Measurements from ENCODE around the gene LACTB.

The LACTB gene

DNA sequence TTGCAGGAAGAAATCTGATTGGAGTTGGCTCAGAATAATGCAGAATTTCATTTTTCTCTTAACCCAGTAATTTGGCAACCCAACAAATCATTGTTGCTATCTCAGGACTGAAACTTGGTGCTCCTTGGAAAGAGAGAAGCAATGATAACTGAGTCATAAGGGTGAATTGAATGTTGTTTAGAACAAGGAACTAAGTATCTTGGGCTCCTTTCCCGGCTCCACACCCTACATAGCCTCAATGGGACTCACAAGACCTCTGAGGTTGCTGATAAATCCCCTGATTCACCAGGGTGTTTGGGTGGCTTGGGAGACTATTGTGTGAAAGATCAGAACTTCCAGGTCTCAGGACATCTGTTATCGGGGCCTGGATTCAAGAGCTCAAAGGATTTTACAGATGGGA is 60.0 kb downstream of the LACTB start:
- no peak for DNase-seq

DNA sequence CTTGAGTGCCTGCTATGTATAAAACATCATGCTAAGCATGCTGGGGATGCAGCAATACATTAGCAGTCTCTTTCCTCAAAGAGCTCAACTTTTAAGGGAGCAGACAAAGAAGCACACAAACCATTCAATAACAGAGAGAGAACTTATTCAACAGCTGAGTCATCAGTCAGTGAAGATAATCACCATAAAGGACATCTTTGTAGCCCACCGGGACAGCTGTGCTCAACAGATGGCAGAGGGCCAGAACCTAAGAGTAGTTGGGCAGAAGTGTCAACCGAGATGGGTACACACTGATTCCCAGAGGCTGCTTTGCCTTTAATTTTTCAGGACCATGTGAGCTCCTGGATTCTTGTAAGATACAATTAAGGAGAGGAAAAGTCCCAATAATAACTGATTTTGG is 63.5 kb downstream of the LACTB start:
- DNase-seq, result no peak

- no peak for DNase-seq
These were observed 64.4 kb downstream of the LACTB start for GRCh38 chr15:63186065-63186464.

DNA sequence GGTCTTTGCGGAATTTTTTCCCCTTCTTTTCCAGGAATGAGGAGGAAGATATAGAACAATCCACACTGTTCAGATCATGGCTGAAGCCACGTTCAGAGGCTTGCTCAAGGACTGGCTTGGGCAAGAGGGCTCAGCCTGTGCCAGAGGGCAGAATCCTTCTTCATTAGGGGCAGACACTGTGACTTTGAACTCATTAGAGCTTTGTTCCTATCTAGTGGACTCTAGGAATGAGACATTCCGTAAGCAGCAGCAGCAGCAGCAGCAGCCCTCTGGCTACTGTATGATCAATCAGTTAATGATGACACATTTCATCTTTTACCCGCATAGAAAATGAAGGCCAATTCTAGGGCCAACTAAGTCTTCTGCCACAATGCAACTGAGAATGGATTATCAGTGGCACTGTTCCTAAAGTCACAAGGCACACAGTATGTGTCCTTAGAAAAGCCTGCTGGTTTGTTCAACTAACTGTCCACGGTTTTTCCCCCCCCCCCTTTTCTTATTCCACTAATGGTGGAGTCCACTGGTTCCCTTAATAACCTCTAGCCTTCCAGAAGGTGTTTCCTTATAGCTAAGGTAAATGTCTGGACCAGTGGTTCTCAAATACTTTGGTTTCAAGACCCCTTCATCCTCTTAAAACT is 66.0 kb downstream of the LACTB start:
- no peak for DNase-seq

- no peak for DNase-seq
These were observed 66.7 kb downstream of the LACTB start for GRCh38 chr15:63188247-63188925.

DNA sequence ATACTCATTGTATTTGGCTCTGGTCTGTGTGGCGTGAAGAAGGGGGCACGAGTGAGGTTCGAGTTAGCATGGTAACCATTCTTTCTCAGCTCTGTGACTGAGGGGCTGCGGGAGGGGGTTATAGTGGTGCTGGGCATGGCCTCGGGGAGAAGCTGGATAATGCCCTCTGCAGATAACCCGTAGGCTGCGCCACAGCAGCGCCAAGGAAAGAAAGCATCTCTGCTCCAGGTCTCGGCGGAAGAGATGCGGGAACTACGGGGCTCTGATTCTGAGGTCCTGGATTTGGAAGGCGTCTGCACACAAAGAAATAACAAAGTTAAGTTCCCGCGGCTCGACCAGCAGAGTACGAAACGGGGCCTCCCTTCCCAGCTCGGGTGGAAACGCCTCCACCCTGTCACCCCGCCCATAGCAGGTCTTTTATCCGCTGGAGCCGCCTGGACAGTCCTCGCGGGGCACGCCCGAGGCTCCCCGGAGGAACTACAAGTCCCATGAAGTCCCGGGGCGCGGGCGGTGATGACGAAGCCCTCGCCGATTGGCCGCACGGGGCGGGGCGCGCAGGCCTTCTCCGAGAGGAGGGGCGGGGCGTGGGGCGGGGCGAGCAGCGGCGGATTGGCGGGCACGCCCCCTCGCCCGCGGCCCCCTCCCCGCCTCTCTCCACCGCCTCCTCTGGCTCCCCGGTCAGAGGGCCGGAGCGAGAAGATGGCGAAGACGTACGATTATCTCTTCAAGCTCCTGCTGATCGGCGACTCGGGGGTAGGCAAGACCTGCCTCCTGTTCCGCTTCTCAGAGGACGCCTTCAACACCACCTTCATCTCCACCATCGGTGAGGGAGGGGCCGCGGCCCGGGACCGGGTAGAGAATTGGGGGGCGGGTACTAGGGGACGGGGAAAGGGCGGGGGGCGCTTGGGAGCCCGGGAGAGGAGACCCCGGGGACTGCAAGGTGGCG is 67.5 kb downstream of the LACTB start, which contains the start of gene RAB8B:
RAB8B (plus strand) TSS at position 681 of the 946 bp plus-strand sequence; CDS start at position 700, 19 bp downstream.
- DNase-seq, result peak; percentile 67

GRCh38 chr15:63189941-63190768 is 68.5 kb downstream of the LACTB start:
- no peak for DNase-seq

DNA sequence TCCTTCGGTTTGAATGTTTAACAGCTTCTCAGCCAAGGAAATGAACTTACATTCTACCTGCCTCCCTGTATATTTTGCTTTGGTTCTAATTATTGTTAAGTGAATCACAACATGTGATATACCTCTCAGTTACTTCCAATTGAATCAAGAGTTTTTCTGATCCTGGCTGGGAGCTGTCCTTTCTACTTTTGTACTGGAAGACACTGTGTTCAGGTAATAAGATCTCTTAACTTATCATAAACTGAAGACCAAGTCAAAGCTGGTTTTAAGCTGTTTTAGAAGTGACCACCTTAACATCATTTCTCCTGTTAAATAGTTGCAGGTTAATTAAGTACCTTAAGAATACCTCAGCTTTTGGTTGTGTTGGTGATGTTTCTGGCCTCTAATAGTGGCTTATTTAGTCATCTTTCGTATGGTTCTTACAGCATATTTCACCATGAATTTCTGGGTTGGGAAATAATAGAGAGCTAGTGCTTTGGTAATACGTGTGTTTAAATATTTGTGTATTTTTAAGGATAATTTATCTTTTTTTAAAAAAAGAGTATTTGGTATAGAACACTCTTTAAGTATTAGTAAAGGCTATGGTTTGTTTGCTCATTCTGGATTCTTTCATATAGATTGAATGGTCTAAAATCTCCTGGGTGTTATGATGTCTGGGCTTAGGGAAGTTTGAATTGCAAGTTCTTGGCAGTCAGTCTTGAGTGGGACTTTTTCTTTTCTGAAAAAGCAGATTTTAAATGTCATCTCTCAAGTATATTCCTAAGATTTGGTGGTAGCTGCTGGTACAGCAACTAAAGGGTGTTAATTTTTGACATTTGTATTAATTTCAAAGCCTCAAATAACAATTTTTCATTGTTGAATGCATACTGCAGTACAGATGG is 69.3 kb downstream of the LACTB start:
- no peak for DNase-seq

All from NCI-H1436 treated with DMSO at 0.1 percent for 48 hours (cell line).